ENCODE data around the gene ENKUR.

- TF ChIP-seq CTCF (IDR thresholded peaks at IDR 0.05) (no peak), TCF7L2 (IDR thresholded peaks at IDR 0.05; ENCODE audit: low read depth, low read length) (no peak), REST (IDR thresholded peaks at IDR 0.05; ENCODE audit: insufficient read depth in 1 of 2, low read depth in 2 of 2, low read length in 1 of 2) (no peak), SIN3A (IDR thresholded peaks at IDR 0.05; ENCODE audit: borderline replicate concordance, insufficient read depth, low read depth, low read length) (no peak), POLR2AphosphoS5 (IDR thresholded peaks at IDR 0.05; ENCODE audit: low read depth, low read length) (no peak)
Observed at GRCh38 chr10:24958721-24959381, 57.1 kb downstream of the ENKUR start.
